Liver (tissue), 9 donors: Measurements from ENCODE around the gene CLPX. TPM values are rescaled to one million over a fixed set of nuclear protein-coding genes. Genes with fewer than 3 reads are reported as not detected.
"Not testable (repeated sequence)": the region's sequence is repeated elsewhere in the genome, so short reads cannot be mapped to it uniquely, and the experiment has no call there.

Experiments used
- DNase-seq: peaks from one replicate; pipeline ENCODE4 v3.0.0-alpha.2; 2017; ENCODE audit warnings: low spot score
- H3K27ac ChIP-seq, 2 donors: one replicate each; pipeline ENCODE4 v1.7.0; 2013; ENCODE audit warnings: inconsistent platforms in 2 of 2, low read length in 2 of 2, control low read depth in 1 of 2, low read depth in 1 of 2, mild to moderate bottlenecking in 1 of 2
- H3K27me3 ChIP-seq, 4 donors: one replicate each; pipeline versions ENCODE4 v1.6.1 to v1.7.0; 2013; ENCODE audit warnings: low read length in 3 of 4, inconsistent platforms in 1 of 4, mild to moderate bottlenecking in 1 of 4, moderate library complexity in 1 of 4; ENCODE audit not compliant: control insufficient read depth in 4 of 4, insufficient read depth in 4 of 4
- H3K36me3 ChIP-seq, 4 donors: one replicate each; pipeline versions ENCODE4 v1.6.1 to v1.7.0; 2013; ENCODE audit warnings: low read length in 3 of 4, mild to moderate bottlenecking in 3 of 4, low read depth in 1 of 4, moderate library complexity in 1 of 4; ENCODE audit not compliant: control insufficient read depth in 4 of 4, insufficient read depth in 3 of 4
- H3K4me1 ChIP-seq, 4 donors: one replicate each; pipeline versions ENCODE4 v1.6.1 to v1.7.0; 2013; ENCODE audit warnings: low read length in 3 of 4, mild to moderate bottlenecking in 3 of 4, moderate library complexity in 1 of 4; ENCODE audit not compliant: control insufficient read depth in 4 of 4, insufficient read depth in 4 of 4
- H3K4me3 ChIP-seq, 3 donors: one replicate each; pipeline versions ENCODE4 v1.6.1 to v1.7.0; 2013; ENCODE audit warnings: low read length in 3 of 3, control low read depth in 1 of 3, low read depth in 1 of 3, mild to moderate bottlenecking in 1 of 3
- H3K9ac ChIP-seq, 2 donors: one replicate each; pipeline ENCODE4 v1.7.0; 2013; ENCODE audit warnings: low read length in 2 of 2, mild to moderate bottlenecking in 2 of 2, moderate library complexity in 2 of 2, control low read depth in 1 of 2, low read depth in 1 of 2
- H3K9me3 ChIP-seq, 4 donors: one replicate each; pipeline versions ENCODE4 v1.6.1 to v1.7.0; 2013; ENCODE audit warnings: low read length in 3 of 4; ENCODE audit not compliant: control insufficient read depth in 4 of 4
- ATF3 ChIP-seq: IDR thresholded peaks from 2 replicates; pipeline ENCODE4 v1.6.1; 2016; ENCODE audit warnings: antibody characterized with exemption
- EGR1 ChIP-seq, 2 donors: IDR thresholded peaks; 2 replicates each; pipeline ENCODE4 v1.6.1; 2016 to 2018; ENCODE audit warnings: antibody characterized with exemption in 2 of 2, low read depth in 2 of 2
- FOXA1 ChIP-seq: IDR thresholded peaks from 2 replicates; pipeline ENCODE4 v1.6.1; 2016; ENCODE audit warnings: antibody characterized with exemption
- FOXA2 ChIP-seq: IDR thresholded peaks from 2 replicates; pipeline ENCODE4 v1.6.1; 2016; ENCODE audit warnings: antibody characterized with exemption
- GABPA ChIP-seq, 2 donors: IDR thresholded peaks in 1 of 2; conservative IDR thresholded peaks in 1 of 2; 2 replicates each; pipeline ENCODE4 v1.6.1; 2016; ENCODE audit warnings: antibody characterized with exemption in 2 of 2, mild to moderate bottlenecking in 1 of 2, moderate library complexity in 1 of 2
- HNF4A ChIP-seq, 2 donors: conservative IDR thresholded peaks; 2 replicates each; pipeline ENCODE4 v1.6.1; 2016; ENCODE audit warnings: antibody characterized with exemption in 2 of 2, mild to moderate bottlenecking in 2 of 2
- HNF4G ChIP-seq: IDR thresholded peaks from 2 replicates; pipeline ENCODE4 v1.6.1; 2016; ENCODE audit warnings: antibody characterized with exemption
- JUND ChIP-seq, 2 donors: IDR thresholded peaks; 2 replicates each; pipeline ENCODE4 v1.6.1; 2016; ENCODE audit warnings: antibody characterized with exemption in 2 of 2
- MAX ChIP-seq: IDR thresholded peaks from 2 replicates; pipeline ENCODE4 v1.6.1; 2016; ENCODE audit warnings: antibody characterized with exemption
- NR2F2 ChIP-seq: IDR thresholded peaks from 2 replicates; pipeline ENCODE4 v1.6.1; 2016; ENCODE audit warnings: antibody characterized with exemption
- RAD21 ChIP-seq, 2 donors: IDR thresholded peaks; 2 replicates each; pipeline ENCODE4 v1.6.1; 2016; ENCODE audit warnings: antibody characterized with exemption in 2 of 2, mild to moderate bottlenecking in 2 of 2
- REST ChIP-seq: IDR thresholded peaks from 2 replicates; pipeline ENCODE4 v1.6.1; 2016; ENCODE audit warnings: antibody characterized with exemption, mild to moderate bottlenecking
- RXRA ChIP-seq, 2 donors: IDR thresholded peaks; 2 replicates each; pipeline ENCODE4 v1.6.1; 2017 to 2018; ENCODE audit warnings: antibody characterized with exemption in 2 of 2, mild to moderate bottlenecking in 1 of 2
- SP1 ChIP-seq: IDR thresholded peaks from 2 replicates; pipeline ENCODE4 v1.6.1; 2018; ENCODE audit warnings: antibody characterized with exemption, mild to moderate bottlenecking
- TAF1 ChIP-seq: conservative IDR thresholded peaks from 2 replicates; pipeline ENCODE4 v1.6.1; 2016; ENCODE audit warnings: antibody characterized with exemption, mild to moderate bottlenecking
- YY1 ChIP-seq: IDR thresholded peaks from 2 replicates; pipeline ENCODE4 v1.6.1; 2016; ENCODE audit warnings: antibody characterized with exemption, mild to moderate bottlenecking
- ZBTB33 ChIP-seq: IDR thresholded peaks from 2 replicates; pipeline ENCODE4 v1.6.1; 2016; ENCODE audit warnings: antibody characterized with exemption
- WGBS: extraction: QIAGEN DNeasy Blood & Tissue Kit; methylation state at CpG from one replicate; pipeline ENCODE4 v1.1.7; 2013; 5-methylcytosine and 5-hydroxymethylcytosine counted together
- polyA plus RNA-seq, 2 donors: library from polyadenylated mRNA; stranded (reverse) in 1 of 2; unstranded in 1 of 2; fragments of 200-250 nt in 1 of 2; fragments of >200 nt in 1 of 2; fragmentation: Nextera tagmentation in 1 of 2; extraction: Ambion mirVana in 1 of 2; gene quantifications; one replicate each; pipeline versions ENCODE4 v1.2.1 to v1.2.3, GENCODE V29; 2013 to 2015
- total RNA-seq, 2 donors: library from RNA; depleted of rRNA; stranded (reverse); fragments of >200 nt; gene quantifications; one replicate each; pipeline ENCODE4 v1.2.3, GENCODE V29; 2014
- donor health status: healthy.
- donor health status: healthy.
- donor health status: healthy.
- donor health status: healthy.
- donor health status: healthy.

Gene CLPX
- total and polyA plus RNA-seq, 4 donors = 24.8 to 79.4 (median 41.0) TPM

DNA sequence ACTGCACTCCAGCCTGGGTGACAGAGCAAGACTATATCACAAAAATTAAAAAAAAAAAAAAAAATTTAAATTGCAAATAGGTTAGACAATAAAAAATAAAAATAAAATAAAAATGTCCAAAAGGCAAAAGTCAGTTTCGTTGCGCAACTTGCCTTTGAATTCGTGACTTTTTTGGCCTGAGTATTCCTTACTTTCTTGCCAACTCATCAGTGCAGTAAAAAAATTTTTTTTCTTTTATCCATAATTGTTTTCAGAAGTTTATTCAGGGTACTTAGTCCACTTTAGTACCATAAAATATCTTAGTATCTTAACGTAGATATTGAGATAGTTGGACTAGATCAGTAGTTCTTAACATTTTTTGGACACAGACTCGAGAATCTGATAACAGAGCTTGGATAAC lies 48.6 kb upstream of the CLPX start:
- Histone ChIP-seq H3K4me1 (no peaks in the 10 kb centered on the region), H3K36me3 (no peaks in the 10 kb centered on the region), H3K9ac (no peak overlapping the region), H3K27ac (no peak overlapping the region), H3K9me3 (no peaks in the 10 kb centered on the region), H3K27me3 (no peaks in the 10 kb centered on the region), H3K4me3 (no peak overlapping the region)
- no peak for DNase-seq
- WGBS = 78% methylated on average over 5 of the region's 5 CpGs
- TF ChIP-seq GABPA (IDR thresholded peaks at IDR 0.05 in 1 of 2, conservative IDR thresholded peaks at IDR 0.05 in 1 of 2) (no peak), MAX (no peak), HNF4G (no peak), HNF4A (conservative IDR thresholded peaks at IDR 0.05) (no peak), YY1 (no peak), ATF3 (no peak)

DNA sequence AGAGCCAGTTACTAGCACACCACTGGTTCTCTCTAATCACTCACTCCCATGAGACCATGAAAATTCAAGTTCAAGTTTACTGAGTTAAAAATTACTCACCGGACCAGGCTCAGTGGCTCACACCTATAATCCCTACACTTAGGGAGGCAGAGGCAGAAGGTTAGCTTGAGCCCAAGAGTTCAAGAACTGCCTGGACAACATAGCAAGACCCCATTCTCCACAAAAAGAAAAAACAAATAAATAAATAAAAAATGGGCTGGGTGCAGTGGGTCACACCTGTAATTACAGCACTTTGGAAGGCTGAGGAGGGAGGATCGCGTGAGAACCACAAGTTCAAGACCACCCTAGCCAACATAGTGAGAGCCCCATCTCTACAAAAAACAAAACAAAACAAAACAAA lies 47.4 kb upstream of the CLPX start:
- Histone ChIP-seq H3K27ac (no peak overlapping the region), H3K27me3 (no peaks in the 10 kb centered on the region), H3K36me3 (no peaks in the 10 kb centered on the region), H3K4me3 (no peak overlapping the region), H3K9me3 (no peaks in the 10 kb centered on the region), H3K9ac (no peak overlapping the region), H3K4me1 (no peaks in the 10 kb centered on the region)
- no peak for DNase-seq
- no peak for TF ChIP-seq YY1
- no peak for TF ChIP-seq NR2F2
- TF ChIP-seq RAD21 (IDR thresholded peaks at IDR 0.05) = no peak
- TF ChIP-seq REST = no peak
- TF ChIP-seq FOXA2 = no peak
- TF ChIP-seq ATF3 = no peak
- TF ChIP-seq TAF1 = no peak
- TF ChIP-seq RXRA (IDR thresholded peaks at IDR 0.05) = no peak
- TF ChIP-seq FOXA1 = no peak
- TF ChIP-seq SP1 = no peak
- TF ChIP-seq JUND (IDR thresholded peaks at IDR 0.05) = no peak
- 99% methylated on average over 3 of the region's 3 CpGs for WGBS

DNA sequence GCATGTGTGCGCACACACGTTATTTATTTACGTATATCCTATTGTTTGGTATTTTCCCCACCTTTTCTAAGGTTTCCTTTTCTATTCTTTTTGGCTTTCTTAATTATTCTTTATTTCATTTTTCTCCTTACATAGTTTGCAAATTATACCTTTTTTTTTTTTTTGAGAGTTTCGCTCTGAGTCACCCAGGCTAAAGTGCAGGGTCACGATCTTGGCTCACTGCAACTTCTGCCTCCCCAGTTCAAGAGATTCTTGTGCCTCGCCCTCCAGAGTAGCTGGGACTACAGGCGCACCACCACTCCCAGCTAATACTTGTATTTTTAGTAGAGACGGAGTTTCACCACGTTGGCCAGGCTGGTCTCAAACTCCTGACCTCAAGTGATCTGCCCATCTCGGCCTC lies 46.2 kb upstream of the CLPX start:
- no peaks in the 10 kb centered on the region for H3K4me1 ChIP-seq
- DNase-seq = no peak
- H3K9ac ChIP-seq = no peak overlapping the region
- no peaks in the 10 kb centered on the region for H3K27me3 ChIP-seq
- H3K4me3 ChIP-seq = no peak overlapping the region
- TF ChIP-seq SP1 (no peak), EGR1 (IDR thresholded peaks at IDR 0.05; ENCODE audit: low read depth in 2 of 2) (no peak), RXRA (IDR thresholded peaks at IDR 0.05) (no peak), FOXA1 (no peak), TAF1 (no peak), ATF3 (no peak), YY1 (no peak), JUND (IDR thresholded peaks at IDR 0.05) (no peak), MAX (no peak), FOXA2 (no peak), ZBTB33 (no peak), GABPA (IDR thresholded peaks at IDR 0.05 in 1 of 2, conservative IDR thresholded peaks at IDR 0.05 in 1 of 2) (no peak), HNF4G (no peak), HNF4A (conservative IDR thresholded peaks at IDR 0.05) (no peak)
- no peak overlapping the region for H3K27ac ChIP-seq
- no peaks in the 10 kb centered on the region for H3K9me3 ChIP-seq
- no peaks in the 10 kb centered on the region for H3K36me3 ChIP-seq
- 95% methylated on average over 10 of the region's 10 CpGs for WGBS

GRCh38 chr15:65226901-65227300 lies 41.8 kb upstream of the CLPX start:
- H3K27me3 ChIP-seq, H3K4me3 ChIP-seq, H3K9me3 ChIP-seq, H3K9ac ChIP-seq, H3K4me1 ChIP-seq, H3K36me3 ChIP-seq, DNase-seq, H3K27ac ChIP-seq: not testable (repeated sequence)
- WGBS = 89% methylated on average over 4 of the region's 10 CpGs
